ENCODE results near the gene ATXN10.
"Not testable (repeated sequence)": the region's sequence is repeated elsewhere in the genome, so short reads cannot be mapped to it uniquely, and the experiment has no call there.

ATXN10 gene

DNA sequence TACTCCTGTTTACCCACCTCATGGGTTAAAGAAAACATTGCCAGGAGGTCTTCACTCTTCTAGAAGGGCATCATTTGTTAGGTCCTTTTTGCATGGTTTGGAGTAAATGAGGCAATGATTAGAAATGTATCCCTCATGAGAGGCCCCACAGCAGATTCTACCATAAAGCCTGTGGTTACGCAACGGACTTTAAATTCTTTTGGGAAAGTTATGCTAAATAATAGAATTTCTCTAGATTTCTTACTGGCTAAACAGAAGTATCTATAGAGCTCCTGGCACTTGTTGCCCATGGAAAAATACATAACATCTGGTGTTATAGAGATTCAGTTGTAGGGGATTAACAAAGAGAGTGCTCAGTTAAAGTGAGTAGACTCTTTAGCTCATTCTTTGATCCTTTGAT is 15.1 kb upstream of the ATXN10 start:
- H3K27ac ChIP-seq = no peak overlapping the region
- TF ChIP-seq ZFX (IDR thresholded peaks at IDR 0.05) = no peak
- TF ChIP-seq CTCF (conservative IDR thresholded peaks at IDR 0.05) = no peak

- TF ChIP-seq CTCF (conservative IDR thresholded peaks at IDR 0.05) = no peak
- TF ChIP-seq ZFX (IDR thresholded peaks at IDR 0.05) = no peak
- H3K27ac ChIP-seq = no peak overlapping the region
Measured at GRCh38 chr22:45657701-45658100, 13.9 kb upstream of the ATXN10 start.

GRCh38 chr22:45664136-45664646 is 7.4 kb upstream of the ATXN10 start:
- TF ChIP-seq CTCF (conservative IDR thresholded peaks at IDR 0.05) (no peak), ZFX (IDR thresholded peaks at IDR 0.05) (no peak)
- H3K27ac ChIP-seq = no peak overlapping the region

- no peak for TF ChIP-seq ZFX (IDR thresholded peaks at IDR 0.05)
- no peak for TF ChIP-seq CTCF (conservative IDR thresholded peaks at IDR 0.05)
- no peak overlapping the region for H3K27ac ChIP-seq
Measured at GRCh38 chr22:45667486-45667885, 4.1 kb upstream of the ATXN10 start.

DNA sequence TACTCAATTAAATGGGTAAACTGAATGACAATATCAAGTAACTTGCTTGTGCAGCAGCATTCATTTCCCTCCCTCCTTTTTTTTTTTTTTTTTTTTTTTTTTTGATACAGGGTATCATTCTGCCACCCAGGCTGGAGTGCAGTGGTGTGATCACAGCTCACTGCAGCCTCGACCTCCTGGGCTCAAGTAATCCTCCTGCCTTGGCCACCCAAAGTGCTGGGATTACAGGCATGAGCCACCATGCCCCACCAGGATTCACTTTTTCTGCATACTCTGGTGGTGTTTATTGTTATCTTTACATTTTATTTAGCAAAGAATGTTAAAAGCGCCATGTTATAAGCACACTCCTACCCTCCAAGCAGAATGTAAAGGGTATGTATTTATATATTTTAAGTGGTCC is 1.3 kb upstream of the ATXN10 start:
- not testable (repeated sequence) for H3K27ac ChIP-seq

DNA sequence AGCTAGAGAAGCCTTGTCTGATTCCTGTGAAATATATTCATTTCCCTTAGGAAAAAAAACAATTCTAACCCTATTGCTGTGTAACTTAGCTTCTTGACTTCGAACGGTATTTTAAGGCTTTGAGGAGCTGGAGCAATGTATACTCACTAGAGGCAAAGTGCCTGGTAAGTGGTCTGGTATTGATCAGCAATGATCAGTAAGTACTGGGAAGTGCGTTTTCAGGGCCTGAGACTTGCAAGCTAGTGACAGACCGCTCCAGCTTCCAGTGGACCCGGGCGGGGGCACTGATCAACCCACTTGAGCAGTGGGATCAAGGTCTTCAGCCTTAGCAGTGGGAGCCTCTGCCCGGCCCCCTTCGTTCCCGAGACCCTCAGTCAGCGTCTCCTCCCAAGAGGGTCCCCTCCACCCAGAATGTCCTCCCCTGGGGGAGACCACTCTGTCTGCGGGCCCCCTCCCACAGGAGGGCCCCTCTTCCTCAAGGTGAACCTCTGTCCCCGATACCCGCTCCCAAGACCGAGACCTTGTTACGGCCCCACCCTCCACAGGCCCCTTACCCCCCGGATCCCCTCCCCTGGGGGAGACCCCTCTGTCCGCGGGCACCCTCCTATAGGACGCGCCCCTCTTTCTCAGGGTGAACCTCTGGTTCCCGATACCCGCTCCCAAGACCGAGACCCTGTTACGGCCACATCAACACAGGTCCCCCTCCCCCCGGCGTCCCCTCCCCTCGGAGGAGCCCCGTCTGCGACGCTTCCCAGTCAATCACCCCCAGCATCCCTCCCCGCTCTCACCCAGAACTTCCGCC is 452 bp upstream of the ATXN10 start:
- TF ChIP-seq CTCF (conservative IDR thresholded peaks at IDR 0.05) = no peak
- no peak for TF ChIP-seq ZFX (IDR thresholded peaks at IDR 0.05)
- H3K27ac ChIP-seq = peak overlapping the region; percentile 95

- peak overlapping the region; percentile 95 for H3K27ac ChIP-seq
- TF ChIP-seq ZFX (IDR thresholded peaks at IDR 0.05) (no peak), CTCF (conservative IDR thresholded peaks at IDR 0.05) (no peak)
Measured at GRCh38 chr22:45672564-45673481, 1.2 kb downstream of the ATXN10 start.
